ENCODE measurements around the gene MYOM3. TPM values are rescaled to one million over a fixed set of nuclear protein-coding genes. Genes with fewer than 3 reads are reported as not detected.

MYOM3 gene
- total RNA-seq, 2 experiments from 2014 or later: not detected

DNA sequence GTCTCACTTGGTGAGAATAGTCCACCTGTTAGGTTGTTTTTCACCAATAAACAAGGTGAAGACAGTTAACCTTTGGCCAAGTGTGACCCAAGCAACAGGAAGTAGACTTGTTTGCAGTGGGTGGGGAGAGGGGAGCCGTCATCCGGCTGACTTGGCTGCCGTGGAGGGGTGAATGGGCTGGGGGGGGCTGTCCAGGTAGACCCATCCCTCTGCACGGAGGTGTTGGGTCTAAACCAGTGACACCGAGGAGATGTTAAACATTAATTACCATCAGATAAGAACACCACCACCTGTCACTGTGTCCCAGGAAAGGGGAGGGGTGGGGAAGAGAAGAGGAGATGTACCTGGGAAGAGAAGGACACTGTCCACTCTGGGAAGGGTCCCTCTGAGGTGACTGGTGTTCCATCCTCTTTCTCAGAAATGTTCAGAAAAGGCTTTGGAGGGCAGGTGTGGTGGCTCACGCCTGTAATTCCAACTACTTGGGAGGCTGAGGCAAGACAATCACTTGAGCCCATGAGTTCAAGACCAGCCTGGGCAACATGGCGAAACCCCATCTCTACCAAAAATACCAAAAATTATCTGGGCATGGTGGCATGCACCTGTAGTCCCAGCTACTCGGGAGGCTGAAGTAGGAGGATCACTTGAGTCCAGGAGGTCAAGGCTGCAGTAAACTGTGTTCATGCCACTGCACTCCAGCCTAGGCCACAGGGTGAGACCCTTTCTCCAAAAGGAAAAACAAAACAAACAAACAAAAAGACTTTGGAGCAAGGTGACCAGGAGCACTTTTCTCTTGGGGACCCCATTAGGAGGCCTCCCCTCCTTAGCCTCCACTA, 6.7 kb upstream of the MYOM3 start:
- CTCF ChIA-PET: interaction anchor here (1.5 kb wide), 2 partner anchors 32 to 273 kb away, joined by 3 read pairs; no protein-coding TSS in a partner anchor
- Mint-ChIP-seq H3K9me3 (ENCODE audit: low read depth) (no peaks in the 10 kb centered on the region), H3K27ac (no peak overlapping the region), H3K4me3 (no peak overlapping the region), H3K4me1 (no peaks in the 10 kb centered on the region), H3K36me3 (no peaks in the 10 kb centered on the region), H3K27me3 (peaks cover 26% of the 10 kb centered on the region)
- no peak for DNase-seq
- ATAC-seq: no peak

GRCh38 chr1:24117722-24118409, 5.9 kb upstream of the MYOM3 start:
- Mint-ChIP-seq H3K4me1 (no peaks in the 10 kb centered on the region), H3K27me3 (peaks cover 33% of the 10 kb centered on the region), H3K4me3 (no peak overlapping the region), H3K36me3 (no peaks in the 10 kb centered on the region), H3K9me3 (ENCODE audit: low read depth) (no peaks in the 10 kb centered on the region), H3K27ac (no peak overlapping the region)
- CTCF ChIA-PET: interaction anchor here (1.8 kb wide), 1 partner anchor 32 kb away, joined by 5 read pairs; no protein-coding TSS in a partner anchor
- DNase-seq: no peak
- ATAC-seq: no peak

GRCh38 chr1:24117132-24117531, 5.2 kb upstream of the MYOM3 start:
- H3K4me1 Mint-ChIP-seq: peaks cover 3% of the 10 kb centered on the region
- H3K36me3 Mint-ChIP-seq: no peaks in the 10 kb centered on the region
- CTCF ChIA-PET: interaction anchor here (1.8 kb wide), 1 partner anchor 33 kb away, joined by 5 read pairs; no protein-coding TSS in a partner anchor
- no peak overlapping the region for H3K4me3 Mint-ChIP-seq
- H3K9me3 Mint-ChIP-seq (ENCODE audit: low read depth): no peaks in the 10 kb centered on the region
- peaks cover 40% of the 10 kb centered on the region for H3K27me3 Mint-ChIP-seq
- H3K27ac Mint-ChIP-seq: no peak overlapping the region
- ATAC-seq (no peak), DNase-seq (no peak)

- Mint-ChIP-seq H3K27me3 (peaks cover 46% of the 10 kb centered on the region), H3K4me1 (peaks cover 3% of the 10 kb centered on the region), H3K36me3 (no peaks in the 10 kb centered on the region), H3K27ac (no peak overlapping the region), H3K4me3 (no peak overlapping the region), H3K9me3 (ENCODE audit: low read depth) (no peaks in the 10 kb centered on the region)
- ATAC-seq (no peak), DNase-seq (no peak)
- CTCF ChIA-PET: interaction anchor here (1.2 kb wide), 1 partner anchor 11 kb away, joined by 3 read pairs; no protein-coding TSS in a partner anchor
Observed at GRCh38 chr1:24114753-24115152, 2.8 kb upstream of the MYOM3 start.

DNA sequence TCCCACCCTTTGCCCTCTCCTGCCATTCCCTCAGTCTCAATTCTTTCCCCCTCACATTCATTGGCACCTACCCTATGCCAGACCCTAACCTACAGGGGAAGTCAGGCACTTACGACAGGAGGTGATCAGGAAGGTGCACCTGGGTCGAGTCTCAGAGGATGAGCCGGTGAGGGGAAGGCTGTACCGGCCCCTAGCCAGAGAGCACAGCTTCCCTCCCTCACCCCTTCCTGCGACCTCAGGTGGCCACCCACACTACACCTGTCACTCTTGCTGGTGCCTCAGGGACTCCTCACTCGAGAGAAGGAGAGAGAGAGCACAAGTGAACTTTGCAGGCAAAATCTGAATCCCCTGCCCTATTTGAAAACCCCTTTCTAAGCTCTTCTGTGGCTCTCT, 1.7 kb upstream of the MYOM3 start:
- Mint-ChIP-seq H3K36me3 (no peaks in the 10 kb centered on the region), H3K4me1 (peaks cover 4% of the 10 kb centered on the region), H3K9me3 (ENCODE audit: low read depth) (no peaks in the 10 kb centered on the region), H3K27ac (no peak overlapping the region), H3K27me3 (peaks cover 44% of the 10 kb centered on the region), H3K4me3 (no peak overlapping the region)
- no peak for DNase-seq
- ATAC-seq: no peak
- CTCF ChIA-PET: interaction anchor here (0.8 to 1.2 kb wide), 2 partner anchors 10 to 1115 kb away, joined by 3 to 5 read pairs; no protein-coding TSS in a partner anchor

DNA sequence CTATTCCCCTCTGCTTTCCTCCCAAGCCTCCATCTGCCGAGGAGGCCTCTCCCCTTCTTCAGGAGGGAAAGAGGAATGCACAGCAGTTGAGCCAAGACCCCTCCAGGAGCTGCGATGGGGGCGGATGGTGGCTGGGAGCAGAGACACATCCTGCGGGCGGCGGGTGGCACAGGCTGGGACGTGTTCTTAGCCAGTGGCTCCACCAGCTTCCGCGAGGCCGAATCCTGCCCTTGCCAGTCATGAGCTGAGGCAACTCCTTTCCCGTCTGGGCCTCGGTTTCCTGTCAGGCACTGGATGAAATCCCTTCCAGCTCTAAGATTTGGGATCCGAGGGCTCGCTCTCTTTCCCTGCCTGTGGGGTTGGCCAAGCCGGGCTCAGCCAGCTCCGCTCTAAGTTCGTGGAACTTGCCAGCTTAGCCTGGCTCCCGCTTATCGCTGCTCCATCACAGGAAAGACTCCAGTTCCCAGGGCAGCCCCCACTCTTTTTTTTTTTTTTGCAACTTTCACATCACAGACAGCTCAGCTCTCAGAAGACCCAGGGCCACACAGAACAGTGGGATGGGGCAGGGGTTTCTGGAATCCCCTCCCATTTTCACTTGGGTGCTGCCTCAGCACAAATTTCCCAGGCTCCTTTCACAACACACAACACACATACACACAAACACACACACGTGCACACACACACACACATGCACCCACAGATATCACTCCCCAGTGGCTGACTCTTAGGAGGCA, 506 bp downstream of the MYOM3 start:
- Mint-ChIP-seq H3K36me3 (no peaks in the 10 kb centered on the region), H3K27me3 (peaks cover 34% of the 10 kb centered on the region), H3K27ac (no peak overlapping the region), H3K4me3 (no peak overlapping the region), H3K9me3 (ENCODE audit: low read depth) (no peaks in the 10 kb centered on the region), H3K4me1 (peaks cover 4% of the 10 kb centered on the region)
- ATAC-seq (no peak), DNase-seq (no peak)
- CTCF ChIA-PET: interaction anchor here (0.7 to 1.4 kb wide), 7 partner anchors 8 to 1107 kb away, joined by 3 to 4 read pairs (median 3); no protein-coding TSS in a partner anchor

DNA sequence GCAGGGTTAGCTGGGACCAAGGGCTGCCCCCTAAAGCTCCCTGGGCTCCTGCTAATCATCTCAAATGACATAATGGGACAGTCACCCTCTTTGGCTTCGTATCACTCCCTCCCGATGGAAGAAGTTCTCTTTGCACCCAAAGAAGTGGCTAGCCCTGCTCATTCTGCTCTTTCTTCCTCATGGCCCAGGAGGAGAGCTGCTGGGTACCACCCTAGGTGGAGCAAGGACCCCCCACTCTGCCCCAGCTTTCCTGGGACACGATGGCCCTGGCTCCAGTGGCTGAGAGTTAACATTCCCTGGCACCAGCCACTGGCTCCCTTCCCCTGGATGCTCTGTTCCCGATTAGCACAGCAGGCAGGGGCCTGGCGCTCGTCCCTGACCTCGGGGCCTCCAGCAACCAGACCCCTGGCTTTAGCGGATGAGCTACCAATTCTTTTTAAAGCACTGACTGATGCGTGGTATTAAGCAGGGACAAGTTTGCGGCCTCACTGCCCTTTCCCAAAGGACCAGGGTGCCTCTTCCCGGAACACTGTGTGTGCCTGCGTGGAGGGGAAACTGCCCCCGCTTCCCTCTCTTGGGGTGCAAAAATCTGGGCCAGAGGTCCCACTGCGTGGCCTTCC, 1.2 kb downstream of the MYOM3 start:
- Mint-ChIP-seq H3K36me3 (no peaks in the 10 kb centered on the region), H3K9me3 (ENCODE audit: low read depth) (no peaks in the 10 kb centered on the region), H3K4me3 (no peak overlapping the region), H3K27me3 (peaks cover 28% of the 10 kb centered on the region), H3K27ac (no peak overlapping the region), H3K4me1 (peaks cover 4% of the 10 kb centered on the region)
- ATAC-seq (no peak), DNase-seq (no peak)
- CTCF ChIA-PET: interaction anchor here (0.7 to 1.1 kb wide), 4 partner anchors 39 to 1107 kb away, joined by 3 to 4 read pairs (median 3); no protein-coding TSS in a partner anchor

DNA sequence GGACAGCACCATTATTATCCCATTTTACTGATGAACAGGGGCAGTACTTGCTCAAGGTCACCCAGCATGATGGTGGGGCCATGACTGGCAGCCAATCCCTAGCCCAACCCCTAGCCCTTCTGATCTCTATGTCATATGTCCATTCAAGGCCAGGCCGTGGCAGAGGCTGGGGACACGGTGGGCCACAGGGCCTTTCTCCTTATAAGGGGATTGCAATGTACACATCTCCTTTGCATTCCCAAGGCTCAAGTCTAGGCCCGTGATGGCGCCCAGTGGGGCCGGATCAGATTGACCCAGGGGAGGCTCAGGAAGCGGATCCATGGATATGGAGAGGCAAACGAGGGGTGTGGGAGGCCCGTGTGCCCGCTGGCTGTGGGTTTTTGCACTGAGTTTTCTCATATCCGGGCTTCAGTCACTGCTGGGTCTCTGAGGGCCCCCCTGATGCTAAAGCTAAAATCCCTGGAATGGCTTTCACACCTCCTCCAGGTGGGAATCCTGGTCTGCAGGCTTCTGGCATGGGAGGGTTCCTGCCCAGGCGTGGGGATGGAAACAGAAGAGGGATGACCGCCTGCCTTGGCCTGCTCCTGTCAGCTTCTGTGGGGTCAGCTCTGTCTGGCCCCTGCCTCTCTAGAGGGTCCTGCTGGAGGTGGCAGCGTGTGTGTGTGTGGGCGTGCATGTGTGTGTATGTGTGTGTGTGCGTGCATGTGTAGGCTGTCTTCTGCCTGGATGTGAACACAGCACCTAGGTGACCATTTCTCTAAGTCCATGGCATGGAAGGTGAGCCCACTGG, 2.1 kb downstream of the MYOM3 start:
- no peak overlapping the region for H3K27ac Mint-ChIP-seq
- H3K27me3 Mint-ChIP-seq: peaks cover 28% of the 10 kb centered on the region
- H3K4me3 Mint-ChIP-seq: no peak overlapping the region
- CTCF ChIA-PET: interaction anchor here (1.0 kb wide), 1 partner anchor 40 kb away, joined by 3 read pairs; no protein-coding TSS in a partner anchor
- DNase-seq: no peak
- peaks cover 4% of the 10 kb centered on the region for H3K4me1 Mint-ChIP-seq
- ATAC-seq: no peak
- no peaks in the 10 kb centered on the region for H3K36me3 Mint-ChIP-seq
- no peaks in the 10 kb centered on the region for H3K9me3 Mint-ChIP-seq (ENCODE audit: low read depth)

GRCh38 chr1:24109166-24109483, 2.8 kb downstream of the MYOM3 start:
- no peaks in the 10 kb centered on the region for H3K9me3 Mint-ChIP-seq (ENCODE audit: low read depth)
- peaks cover 4% of the 10 kb centered on the region for H3K4me1 Mint-ChIP-seq
- CTCF ChIA-PET: no interaction called here
- H3K36me3 Mint-ChIP-seq: no peaks in the 10 kb centered on the region
- H3K27me3 Mint-ChIP-seq: peaks cover 24% of the 10 kb centered on the region
- no peak overlapping the region for H3K27ac Mint-ChIP-seq
- ATAC-seq (no peak), DNase-seq (no peak)
- no peak overlapping the region for H3K4me3 Mint-ChIP-seq

GRCh38 chr1:24108334-24109165, 3.4 kb downstream of the MYOM3 start:
- no peak for DNase-seq
- H3K36me3 Mint-ChIP-seq: no peaks in the 10 kb centered on the region
- CTCF ChIA-PET: no interaction called here
- no peaks in the 10 kb centered on the region for H3K9me3 Mint-ChIP-seq (ENCODE audit: low read depth)
- H3K4me3 Mint-ChIP-seq: no peak overlapping the region
- H3K27me3 Mint-ChIP-seq: peaks cover 21% of the 10 kb centered on the region
- H3K4me1 Mint-ChIP-seq: peaks cover 4% of the 10 kb centered on the region
- H3K27ac Mint-ChIP-seq: no peak overlapping the region
- no peak for ATAC-seq

DNA sequence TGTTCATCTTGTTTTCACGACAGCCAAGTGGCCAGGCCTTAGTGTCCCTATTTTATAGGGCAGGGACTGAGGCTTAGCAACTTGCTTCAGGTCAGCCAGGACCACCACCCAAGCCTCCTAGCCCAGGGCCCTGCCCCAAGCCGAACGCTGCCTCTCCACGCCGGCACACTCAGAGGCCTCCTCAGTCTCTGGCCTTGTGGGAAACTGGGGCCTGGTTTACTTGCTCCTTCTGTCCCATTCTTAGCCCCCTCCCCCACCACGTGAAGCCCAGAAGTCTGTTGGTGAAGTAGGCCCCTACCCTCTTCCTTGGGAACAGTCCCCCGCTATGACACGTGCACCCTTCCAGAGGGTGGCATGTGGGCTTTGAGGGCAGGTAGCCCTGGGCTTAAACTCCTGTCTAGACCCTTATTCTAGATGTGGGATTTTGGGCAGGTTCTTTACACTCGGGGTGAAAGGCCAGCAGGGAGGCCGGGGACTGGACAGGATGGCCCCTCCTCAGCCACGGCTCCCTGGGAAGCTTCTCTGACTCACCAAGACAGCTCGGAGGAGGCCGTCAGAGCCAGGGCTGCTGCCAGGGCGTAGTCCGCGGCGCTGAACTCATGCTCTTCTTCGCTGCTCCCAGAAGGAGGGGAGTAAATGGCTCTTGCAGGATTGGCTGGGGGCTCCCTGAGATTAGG, 4.3 kb downstream of the MYOM3 start:
- ATAC-seq (no peak), DNase-seq (no peak)
- Mint-ChIP-seq H3K9me3 (ENCODE audit: low read depth) (no peaks in the 10 kb centered on the region), H3K27ac (no peak overlapping the region), H3K36me3 (no peaks in the 10 kb centered on the region), H3K4me1 (peaks cover 4% of the 10 kb centered on the region), H3K4me3 (no peak overlapping the region), H3K27me3 (peaks cover 12% of the 10 kb centered on the region)
- CTCF ChIA-PET: no interaction called here
